OCI-LY7 (cell line): Measurements from ENCODE around the gene AQR. TPM values are rescaled to one million over a fixed set of nuclear protein-coding genes. Genes with fewer than 3 reads are reported as not detected.

Experiments used
- BruUV-seq: library from RNA; stranded (reverse); fragments of 400-500 nt; replicated peaks from 2 replicates; lab custom pipeline; 2021; lab: Mats Ljungman, UMichigan
- CTCF ChIA-PET: fragments of 300-600 bp; sonication (Branson Sonifier 250); formaldehyde crosslinking; loops from one replicate; lab custom pipeline; 2022; ENCODE audit warnings: antibody characterized with exemption; ENCODE audit not compliant: unreplicated experiment; lab: Charles Lee
- POLR2A ChIA-PET: fragments of 300-600 bp; sonication (Branson Sonifier 250); formaldehyde crosslinking; loops from one replicate; lab custom pipeline; 2022; ENCODE audit warnings: antibody characterized with exemption; lab: Charles Lee
- DNase-seq: peaks from one replicate; pipeline ENCODE4 v3.0.0-alpha.2; 2015; ENCODE audit warnings: low spot score
- H2AFZ ChIP-seq: fragments of 200-600 bp; sonication (generic), shearing (Covaris generic); 2 replicates; pipeline ENCODE4 v1.6.1; 2014; ENCODE audit warnings: mild to moderate bottlenecking, antibody characterized with exemption, low read length, moderate library complexity
- H3K27ac ChIP-seq: fragments of 200-600 bp; sonication (generic); 2 replicates; pipeline ENCODE4 v1.5.1; 2014; ENCODE audit warnings: mixed run types, low read depth, mild to moderate bottlenecking, moderate library complexity, low read length, inconsistent platforms; ENCODE audit not compliant: poor library complexity, severe bottlenecking
- H3K36me3 ChIP-seq: fragments of 200-600 bp; sonication (generic); 2 replicates; pipeline ENCODE4 v1.6.1; 2014; ENCODE audit warnings: mild to moderate bottlenecking, antibody characterized with exemption, low read length, moderate library complexity, mixed read lengths; ENCODE audit not compliant: insufficient read depth
- H3K4me1 ChIP-seq: fragments of 200-600 bp; sonication (generic); 2 replicates; pipeline ENCODE4 v1.5.1; 2014; ENCODE audit warnings: mild to moderate bottlenecking, low read length; ENCODE audit not compliant: insufficient read depth, poor library complexity, severe bottlenecking
- H3K4me2 ChIP-seq: fragments of 200-600 bp; sonication (generic); 2 replicates; pipeline ENCODE4 v1.6.1; 2014; ENCODE audit warnings: mild to moderate bottlenecking, low read length
- H3K4me3 ChIP-seq: fragments of 200-600 bp; sonication (generic); 2 replicates; pipeline ENCODE4 v1.5.1; 2014; ENCODE audit warnings: mild to moderate bottlenecking, low read depth, low read length; ENCODE audit not compliant: poor library complexity, severe bottlenecking
- H3K79me2 ChIP-seq: fragments of 200-600 bp; sonication (generic); 2 replicates; pipeline ENCODE4 v1.6.1; 2016; ENCODE audit warnings: low read depth, mild to moderate bottlenecking, low read length, moderate library complexity, mixed read lengths; ENCODE audit not compliant: insufficient read depth
- H3K9me2 ChIP-seq: fragments of 200-600 bp; sonication (generic); 2 replicates; pipeline ENCODE4 v1.6.1; 2016; ENCODE audit warnings: mild to moderate bottlenecking, low read length, mixed read lengths; ENCODE audit not compliant: insufficient read depth
- H3K9me3 ChIP-seq: fragments of 200-600 bp; sonication (generic); 2 replicates; pipeline ENCODE4 v1.6.1; 2014; ENCODE audit warnings: mild to moderate bottlenecking, mixed run types, low read length, mixed read lengths
- H4K20me1 ChIP-seq: fragments of 200-600 bp; sonication (generic); 2 replicates; pipeline ENCODE4 v1.6.1; 2014; ENCODE audit warnings: mild to moderate bottlenecking, antibody characterized with exemption, low read length, moderate library complexity, mixed read lengths; ENCODE audit not compliant: insufficient read depth
- EZH2phosphoT487 ChIP-seq: fragments of 200-600 bp; sonication (generic); IDR thresholded peaks from 2 replicates; pipeline ENCODE4 v1.6.1; 2018; ENCODE audit warnings: low read depth, borderline replicate concordance, mild to moderate bottlenecking, mixed run types, antibody characterized with exemption, low read length, moderate library complexity, mixed read lengths
- intact Hi-C: fragments of 100-400 bp; cut with micrococcal nuclease; formaldehyde crosslinking; loops from one replicate; pipeline ENCODE4 v1.10.0; 2022; ENCODE audit not compliant: unreplicated experiment
- total RNA-seq, 2 experiments: library from RNA; depleted of rRNA in 1 of 2; stranded (reverse); fragments of >200 nt in 1 of 2; shearing (Covaris generic) in 1 of 2; gene quantifications; 2 replicates each; pipeline ENCODE4 v1.2.3, GENCODE V29; 2014 to 2022
- TF ChIP-seq, protein P1 (sequence below): fragments of 200-600 bp; sonication (generic); conservative IDR thresholded peaks from 2 replicates; pipeline ENCODE4 v1.5.1; 2014; ENCODE audit warnings: mild to moderate bottlenecking, antibody characterized with exemption, low read length, moderate library complexity, mixed read lengths

Gene AQR
- total RNA-seq, 2 experiments from 2014 or later = 18.5 to 36.4 TPM

DNA sequence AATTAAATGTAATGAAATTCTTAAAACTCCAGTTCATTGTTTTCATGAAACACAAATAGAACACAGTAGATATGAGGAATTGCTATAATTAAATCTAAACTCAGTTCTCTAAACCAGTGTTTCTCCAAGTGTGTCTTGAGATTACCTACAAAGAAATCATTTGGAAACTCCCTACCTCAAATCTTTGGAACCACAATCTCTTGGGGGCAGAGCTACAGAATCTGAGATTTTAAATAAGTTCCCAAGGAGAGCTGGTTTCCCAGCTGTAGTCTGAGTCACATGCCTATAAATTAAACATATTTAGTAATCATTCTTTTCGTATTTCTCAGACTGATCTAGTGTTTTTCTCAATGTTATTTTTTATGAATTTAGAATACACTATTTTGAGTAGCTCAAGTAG lies 157.2 kb downstream of the AQR start:
- no peaks in the 10 kb centered on the region for H3K79me2 ChIP-seq
- no peaks in the 10 kb centered on the region for H3K9me2 ChIP-seq
- H3K4me2 ChIP-seq = no peak overlapping the region
- H3K4me3 ChIP-seq = no peak overlapping the region
- no peak overlapping the region for H3K27ac ChIP-seq
- DNase-seq = no peak
- H2AFZ ChIP-seq = no peak overlapping the region
- TF ChIP-seq, protein P1, sequence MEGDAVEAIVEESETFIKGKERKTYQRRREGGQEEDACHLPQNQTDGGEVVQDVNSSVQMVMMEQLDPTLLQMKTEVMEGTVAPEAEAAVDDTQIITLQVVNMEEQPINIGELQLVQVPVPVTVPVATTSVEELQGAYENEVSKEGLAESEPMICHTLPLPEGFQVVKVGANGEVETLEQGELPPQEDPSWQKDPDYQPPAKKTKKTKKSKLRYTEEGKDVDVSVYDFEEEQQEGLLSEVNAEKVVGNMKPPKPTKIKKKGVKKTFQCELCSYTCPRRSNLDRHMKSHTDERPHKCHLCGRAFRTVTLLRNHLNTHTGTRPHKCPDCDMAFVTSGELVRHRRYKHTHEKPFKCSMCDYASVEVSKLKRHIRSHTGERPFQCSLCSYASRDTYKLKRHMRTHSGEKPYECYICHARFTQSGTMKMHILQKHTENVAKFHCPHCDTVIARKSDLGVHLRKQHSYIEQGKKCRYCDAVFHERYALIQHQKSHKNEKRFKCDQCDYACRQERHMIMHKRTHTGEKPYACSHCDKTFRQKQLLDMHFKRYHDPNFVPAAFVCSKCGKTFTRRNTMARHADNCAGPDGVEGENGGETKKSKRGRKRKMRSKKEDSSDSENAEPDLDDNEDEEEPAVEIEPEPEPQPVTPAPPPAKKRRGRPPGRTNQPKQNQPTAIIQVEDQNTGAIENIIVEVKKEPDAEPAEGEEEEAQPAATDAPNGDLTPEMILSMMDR = no peak
- TF ChIP-seq EZH2phosphoT487 = no peak
- H3K36me3 ChIP-seq = no peaks in the 10 kb centered on the region
- H4K20me1 ChIP-seq = no peaks in the 10 kb centered on the region
- ChIA-PET CTCF (no interaction called here), POLR2A (no interaction called here)
- no peaks in the 10 kb centered on the region for H3K9me3 ChIP-seq
- H3K4me1 ChIP-seq = no peaks in the 10 kb centered on the region
- no TSS peak for BruUV-seq
- intact Hi-C loops = no loop called here

DNA sequence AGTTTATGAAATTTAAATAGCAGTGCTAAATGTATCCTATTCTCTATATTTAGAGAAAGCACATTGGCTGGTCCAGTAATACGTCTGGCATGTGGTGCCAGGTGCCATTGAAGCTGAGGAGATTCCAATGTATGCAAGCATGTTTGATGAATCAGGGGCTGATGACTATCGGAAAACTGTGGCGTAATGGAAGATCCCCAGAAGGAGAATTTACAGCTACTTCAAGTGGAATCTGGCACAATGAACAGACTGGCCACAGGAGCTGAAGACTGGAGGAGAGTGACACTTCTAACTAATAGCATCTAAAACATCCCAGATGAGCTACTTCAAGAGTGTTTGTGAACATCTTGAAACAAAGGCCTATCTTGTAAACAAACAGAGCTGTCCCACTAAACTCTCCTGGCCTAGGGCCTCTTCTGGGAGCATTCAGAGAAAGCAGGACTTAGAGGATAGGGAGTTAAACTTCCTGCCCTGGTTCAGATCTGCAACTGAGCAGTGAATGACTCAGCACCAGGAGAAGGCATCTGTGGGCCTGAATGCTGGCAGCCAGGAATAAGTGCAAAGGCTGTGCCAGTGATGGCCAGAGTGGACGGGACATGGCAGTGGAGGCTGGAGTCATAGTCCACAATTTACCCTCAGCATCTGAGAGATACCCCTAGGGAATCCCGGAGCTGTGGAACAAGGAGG lies 159.0 kb downstream of the AQR start:
- H3K79me2 ChIP-seq = no peaks in the 10 kb centered on the region
- no peak overlapping the region for H3K4me2 ChIP-seq
- intact Hi-C loops = no loop called here
- BruUV-seq = no TSS peak
- H3K4me3 ChIP-seq = no peak overlapping the region
- DNase-seq = no peak
- no peaks in the 10 kb centered on the region for H3K9me3 ChIP-seq
- no peak overlapping the region for H3K27ac ChIP-seq
- H3K36me3 ChIP-seq = no peaks in the 10 kb centered on the region
- H3K9me2 ChIP-seq = no peaks in the 10 kb centered on the region
- H2AFZ ChIP-seq = no peak overlapping the region
- H4K20me1 ChIP-seq = no peaks in the 10 kb centered on the region
- ChIA-PET CTCF (no interaction called here), POLR2A (no interaction called here)
- TF ChIP-seq, protein P1 = no peak
- no peak for TF ChIP-seq EZH2phosphoT487
- H3K4me1 ChIP-seq = no peaks in the 10 kb centered on the region

- no peaks in the 10 kb centered on the region for H4K20me1 ChIP-seq
- no peak overlapping the region for H3K4me2 ChIP-seq
- POLR2A ChIA-PET = no interaction called here
- H3K9me2 ChIP-seq = no peaks in the 10 kb centered on the region
- CTCF ChIA-PET = no interaction called here
- no TSS peak for BruUV-seq
- H3K4me1 ChIP-seq = no peaks in the 10 kb centered on the region
- no peak for DNase-seq
- H3K27ac ChIP-seq = no peak overlapping the region
- H3K36me3 ChIP-seq = no peaks in the 10 kb centered on the region
- TF ChIP-seq, protein P1 = no peak
- TF ChIP-seq EZH2phosphoT487 = no peak
- H3K4me3 ChIP-seq = no peak overlapping the region
- intact Hi-C loops = no loop called here
- no peaks in the 10 kb centered on the region for H3K79me2 ChIP-seq
- H2AFZ ChIP-seq = no peak overlapping the region
- H3K9me3 ChIP-seq = no peaks in the 10 kb centered on the region
Measured at GRCh38 chr15:34809186-34809585, 160.4 kb downstream of the AQR start.
